Loucy (cell line): ENCODE measurements around the gene PLIN5.

ENCODE experiments used
- EZH2phosphoT487 ChIP-seq: fragments of 200-600 bp; IDR thresholded peaks from 2 replicates; pipeline ENCODE4 v1.6.1; 2018; ENCODE audit warnings: antibody characterized with exemption, mild to moderate bottlenecking, moderate library complexity, borderline replicate concordance
- TF ChIP-seq, protein P1 (sequence below): fragments of 200-600 bp; sonication (generic); conservative IDR thresholded peaks from 2 replicates; pipeline ENCODE4 v1.5.1; 2014; ENCODE audit warnings: mild to moderate bottlenecking, antibody characterized with exemption, low read length

DNA sequence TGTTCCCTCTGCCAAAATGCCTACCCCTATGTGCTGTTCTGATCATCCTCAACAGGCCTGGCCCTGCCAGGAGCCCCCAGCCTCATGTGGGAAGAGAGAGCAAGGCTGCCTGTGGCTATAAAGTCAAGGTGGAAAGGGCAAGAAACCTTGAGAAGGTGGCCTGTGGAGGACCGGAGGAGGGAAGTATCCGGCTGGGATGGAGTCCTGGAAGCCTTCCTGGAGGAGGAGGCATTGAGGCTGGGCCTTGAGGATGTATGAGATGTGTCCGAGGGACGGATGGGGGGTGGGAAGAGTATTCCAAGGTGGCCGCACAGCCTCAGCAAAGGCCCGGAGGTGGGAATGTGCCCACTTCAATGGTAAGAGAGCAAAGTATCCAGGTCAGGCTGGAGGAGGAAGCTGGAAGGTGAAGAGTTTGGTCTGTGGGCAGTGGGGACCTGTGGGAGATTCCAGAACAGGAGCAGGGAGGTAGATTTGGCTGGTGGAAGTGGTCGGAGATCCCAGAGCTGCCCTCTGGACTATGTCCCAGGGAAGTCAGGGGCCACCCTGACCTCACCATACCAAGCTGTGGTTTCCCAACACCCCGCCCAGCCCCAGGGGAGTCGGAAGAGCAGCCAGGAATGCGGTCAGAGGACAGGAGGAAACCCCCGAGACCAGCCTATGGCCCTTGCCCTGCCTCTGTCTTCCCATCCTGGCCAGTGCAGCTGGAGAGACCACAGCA, 13.7 kb downstream of the PLIN5 start:
- TF ChIP-seq, protein P1, sequence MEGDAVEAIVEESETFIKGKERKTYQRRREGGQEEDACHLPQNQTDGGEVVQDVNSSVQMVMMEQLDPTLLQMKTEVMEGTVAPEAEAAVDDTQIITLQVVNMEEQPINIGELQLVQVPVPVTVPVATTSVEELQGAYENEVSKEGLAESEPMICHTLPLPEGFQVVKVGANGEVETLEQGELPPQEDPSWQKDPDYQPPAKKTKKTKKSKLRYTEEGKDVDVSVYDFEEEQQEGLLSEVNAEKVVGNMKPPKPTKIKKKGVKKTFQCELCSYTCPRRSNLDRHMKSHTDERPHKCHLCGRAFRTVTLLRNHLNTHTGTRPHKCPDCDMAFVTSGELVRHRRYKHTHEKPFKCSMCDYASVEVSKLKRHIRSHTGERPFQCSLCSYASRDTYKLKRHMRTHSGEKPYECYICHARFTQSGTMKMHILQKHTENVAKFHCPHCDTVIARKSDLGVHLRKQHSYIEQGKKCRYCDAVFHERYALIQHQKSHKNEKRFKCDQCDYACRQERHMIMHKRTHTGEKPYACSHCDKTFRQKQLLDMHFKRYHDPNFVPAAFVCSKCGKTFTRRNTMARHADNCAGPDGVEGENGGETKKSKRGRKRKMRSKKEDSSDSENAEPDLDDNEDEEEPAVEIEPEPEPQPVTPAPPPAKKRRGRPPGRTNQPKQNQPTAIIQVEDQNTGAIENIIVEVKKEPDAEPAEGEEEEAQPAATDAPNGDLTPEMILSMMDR = no peak
- TF ChIP-seq EZH2phosphoT487 = no peak
